ENCODE measurements around the gene SETD1B. TPM values are rescaled to one million over a fixed set of nuclear protein-coding genes. Genes with fewer than 3 reads are reported as not detected.

The SETD1B gene
- total and polyA plus RNA-seq, 2 donors (not counting 3 experiments of a cell fraction or from before 2014, with no cell fraction given): 2.6 to 27.0 TPM

GRCh38 chr12:121809712-121810116 lies 5.9 kb downstream of the SETD1B start:
- no TSS peak for BruUV-seq (replicated peaks)
- H3K9ac ChIP-seq (replicated peaks; ENCODE audit: extremely low read depth, insufficient read depth, low read length): no peak overlapping the region
- H3K4me3 ChIP-seq (replicated peaks in 1 of 3; ENCODE audit: insufficient read depth in 1 of 3, low read depth in 1 of 3, low read length in 3 of 3): no peak overlapping the region
- no peak overlapping the region for H3K27ac ChIP-seq (ENCODE audit: insufficient read depth, low read depth, low read length)
- H3K4me1 ChIP-seq (ENCODE audit: control insufficient read depth, extremely low read depth, insufficient read depth, low read length): peaks cover 40% of the 10 kb centered on the region
- intact Hi-C loops (cut with micrococcal nuclease) (no loop called here), dilution Hi-C loops (cut with MboI; ENCODE audit: extremely low pct_ligation_motif_present, low sequenced_read_pairs) (no loop called here)
- POLR2A ChIA-PET: no interaction called here
- TF ChIP-seq EZH2 (IDR thresholded peaks at IDR 0.05; ENCODE audit: borderline replicate concordance, low read depth, low read length, severe bottlenecking) (no peak), JUN (IDR thresholded peaks at IDR 0.05; ENCODE audit: borderline replicate concordance, insufficient read depth, insufficient read length, low read depth) (no peak), MAX (IDR thresholded peaks at IDR 0.05; ENCODE audit: insufficient read depth, insufficient read length) (no peak), POLR2AphosphoS5 (IDR thresholded peaks at IDR 0.05; ENCODE audit: insufficient read depth, low read depth, low read length) (no peak), FOS (IDR thresholded peaks at IDR 0.05; ENCODE audit: borderline replicate concordance, insufficient read depth, low read length) (no peak), MYC (IDR thresholded peaks at IDR 0.05; ENCODE audit: low read depth, low read length) (no peak), CTCF (IDR thresholded peaks at IDR 0.05; ENCODE audit: extremely low read depth in 1 of 2, insufficient read depth in 1 of 2, low read depth in 1 of 2, low read length in 2 of 2) (no peak), POLR2A (IDR thresholded peaks at IDR 0.05; ENCODE audit: low read depth, low read length) (no peak), GATA2 (IDR thresholded peaks at IDR 0.05; ENCODE audit: insufficient read depth, insufficient read length, low read depth, low read length) (no peak)
- no peaks in the 10 kb centered on the region for H3K9me3 ChIP-seq (replicated peaks; ENCODE audit: control insufficient read depth, insufficient read depth, low read length)
- no peaks in the 10 kb centered on the region for H3K9me1 ChIP-seq (replicated peaks; ENCODE audit: control insufficient read depth, extremely low read depth, insufficient read depth, low read length)
- peaks cover 4 to 35% of the 10 kb centered on the region in 2 experiments for H3K36me3 ChIP-seq (ENCODE audit: control insufficient read depth in 2 of 2, extremely low read depth in 1 of 2, insufficient read depth in 2 of 2, low read length in 2 of 2)
- DNase-seq (ENCODE audit: low read depth, low spot score): no peak
- H4K20me1 ChIP-seq (replicated peaks; ENCODE audit: control insufficient read depth, extremely low read depth, insufficient read depth, low read length): no peaks in the 10 kb centered on the region
- FAIRE-seq: no peak
- H3K79me2 ChIP-seq (ENCODE audit: control insufficient read depth, insufficient read depth, low read length): peaks cover 90% of the 10 kb centered on the region
- no peak overlapping the region for H2AFZ ChIP-seq (ENCODE audit: low read depth, low read length)
- CTCF ChIA-PET: interaction anchor here (12.8 kb wide), 1 partner anchor 12 kb away, joined by 774 read pairs; the partner anchor contains the start of genes RHOF and SETD1B
- no peak overlapping the region for H3K4me2 ChIP-seq (ENCODE audit: insufficient read depth, low read length)
- no peaks in the 10 kb centered on the region for H3K27me3 ChIP-seq (ENCODE audit: control insufficient read depth in 2 of 2, insufficient read depth in 2 of 2, low read length in 2 of 2)

All from endothelial cell of umbilical vein (primary cell).